Loucy (cell line): ENCODE results near the gene AADAT.

Source experiments
- EZH2phosphoT487 ChIP-seq: fragments of 200-600 bp; IDR thresholded peaks from 2 replicates; pipeline ENCODE4 v1.6.1; 2018; ENCODE audit warnings: antibody characterized with exemption, mild to moderate bottlenecking, moderate library complexity, borderline replicate concordance
- TF ChIP-seq, protein P1 (sequence below): fragments of 200-600 bp; sonication (generic); conservative IDR thresholded peaks from 2 replicates; pipeline ENCODE4 v1.5.1; 2014; ENCODE audit warnings: mild to moderate bottlenecking, antibody characterized with exemption, low read length

DNA sequence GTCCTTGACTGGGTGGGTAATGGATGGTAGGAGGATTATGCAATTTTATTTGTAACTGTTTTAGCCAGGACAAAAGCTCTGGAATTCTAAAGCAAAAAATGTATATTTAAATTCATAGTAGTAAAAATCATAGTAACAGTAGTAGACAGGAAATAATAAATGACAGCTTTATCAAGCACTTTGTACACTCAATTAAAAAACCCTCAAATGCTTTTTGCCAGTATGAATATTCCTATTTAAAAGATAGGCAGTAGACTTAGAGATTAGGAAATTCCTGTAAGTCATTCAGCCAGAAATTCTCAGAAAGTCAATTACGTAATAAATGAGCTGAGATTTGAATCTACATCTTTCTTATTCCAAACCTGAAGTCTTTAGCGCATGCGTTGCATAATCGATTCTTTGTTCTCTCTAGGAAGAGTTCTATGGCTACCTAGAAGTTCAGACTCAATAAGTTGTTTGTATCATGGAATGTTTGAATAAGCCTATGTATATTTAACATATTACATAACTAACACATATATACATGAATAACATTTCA, 2.5 kb downstream of the AADAT start:
- TF ChIP-seq, protein P1, sequence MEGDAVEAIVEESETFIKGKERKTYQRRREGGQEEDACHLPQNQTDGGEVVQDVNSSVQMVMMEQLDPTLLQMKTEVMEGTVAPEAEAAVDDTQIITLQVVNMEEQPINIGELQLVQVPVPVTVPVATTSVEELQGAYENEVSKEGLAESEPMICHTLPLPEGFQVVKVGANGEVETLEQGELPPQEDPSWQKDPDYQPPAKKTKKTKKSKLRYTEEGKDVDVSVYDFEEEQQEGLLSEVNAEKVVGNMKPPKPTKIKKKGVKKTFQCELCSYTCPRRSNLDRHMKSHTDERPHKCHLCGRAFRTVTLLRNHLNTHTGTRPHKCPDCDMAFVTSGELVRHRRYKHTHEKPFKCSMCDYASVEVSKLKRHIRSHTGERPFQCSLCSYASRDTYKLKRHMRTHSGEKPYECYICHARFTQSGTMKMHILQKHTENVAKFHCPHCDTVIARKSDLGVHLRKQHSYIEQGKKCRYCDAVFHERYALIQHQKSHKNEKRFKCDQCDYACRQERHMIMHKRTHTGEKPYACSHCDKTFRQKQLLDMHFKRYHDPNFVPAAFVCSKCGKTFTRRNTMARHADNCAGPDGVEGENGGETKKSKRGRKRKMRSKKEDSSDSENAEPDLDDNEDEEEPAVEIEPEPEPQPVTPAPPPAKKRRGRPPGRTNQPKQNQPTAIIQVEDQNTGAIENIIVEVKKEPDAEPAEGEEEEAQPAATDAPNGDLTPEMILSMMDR, result no peak
- TF ChIP-seq EZH2phosphoT487, result no peak
